HL-60 (cell line): ENCODE measurements around the gene RASAL2.

Experiments
- CTCF ChIP-seq: IDR thresholded peaks from one replicate; pipeline ENCODE4 v1.5.1; 2011; ENCODE audit warnings: low read length, control low read depth, inconsistent platforms; ENCODE audit not compliant: insufficient read depth
- GABPA ChIP-seq: IDR thresholded peaks from 2 replicates; pipeline ENCODE4 v1.6.1; 2012; ENCODE audit warnings: low read depth
- POLR2AphosphoS5 ChIP-seq: IDR thresholded peaks from 2 replicates; pipeline ENCODE4 v1.6.1; 2012; ENCODE audit warnings: low read depth
- REST ChIP-seq: IDR thresholded peaks from 2 replicates; pipeline ENCODE4 v1.6.1; 2012; ENCODE audit warnings: low read depth; ENCODE audit not compliant: insufficient replicate concordance
- SPI1 ChIP-seq: IDR thresholded peaks from 2 replicates; pipeline ENCODE4 v1.6.1; 2012; ENCODE audit warnings: low read depth, mild to moderate bottlenecking, borderline replicate concordance

- TF ChIP-seq SPI1 (no peak), CTCF (no peak), POLR2AphosphoS5 (no peak), REST (no peak), GABPA (no peak)
Observed at GRCh38 chr1:178367151-178367550, 273.2 kb downstream of the RASAL2 start.
